Midbrain (tissue), 1 donor: ENCODE measurements around the gene CACNA1C.

ENCODE experiments used
- DNase-seq: peaks from one replicate; lab custom pipeline; 2025; lab: John Stamatoyannopoulos, UW

CACNA1C gene

DNA sequence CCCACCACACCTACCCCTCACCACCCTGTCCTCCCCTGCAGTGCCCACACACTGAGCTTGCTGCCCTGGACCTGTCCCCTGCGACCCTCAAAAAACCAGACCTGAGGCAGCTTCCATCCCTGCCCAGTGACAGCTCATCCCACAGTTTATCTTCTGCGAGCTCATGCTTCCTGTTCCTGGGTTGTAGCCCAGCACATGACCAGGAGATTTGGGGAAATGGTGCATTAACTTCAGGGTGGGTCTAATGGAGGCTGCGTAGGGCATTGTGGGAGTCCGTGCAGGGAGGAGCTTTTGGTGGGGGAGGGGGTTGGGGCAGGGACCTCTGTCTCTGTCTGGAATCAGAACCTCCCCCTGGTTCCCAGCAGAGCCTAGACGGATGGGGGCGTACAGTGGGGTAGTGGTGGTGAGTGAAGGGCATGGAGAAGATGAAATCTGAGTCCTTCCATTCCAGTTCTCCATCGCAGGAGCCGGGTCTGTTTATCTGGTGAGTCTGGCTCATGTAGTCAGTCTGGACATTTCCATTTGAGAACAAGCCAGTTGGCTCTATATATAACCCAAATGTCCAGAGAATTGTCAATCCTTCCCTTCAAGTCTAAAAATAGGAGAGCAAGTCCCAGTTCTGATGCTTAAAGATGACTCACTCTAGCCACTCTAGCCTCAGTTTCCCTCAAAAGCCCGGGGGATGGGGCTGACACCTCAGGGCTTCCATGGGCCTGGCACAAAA lies 270.9 kb downstream of the CACNA1C start:
- DNase-seq = no peak

- DNase-seq = peak; percentile 3
Measured at GRCh38 chr12:2324387-2324786, 271.6 kb downstream of the CACNA1C start.

GRCh38 chr12:2325519-2325918 lies 272.7 kb downstream of the CACNA1C start:
- no peak for DNase-seq

GRCh38 chr12:2326470-2326869 lies 273.7 kb downstream of the CACNA1C start:
- DNase-seq = no peak

DNA sequence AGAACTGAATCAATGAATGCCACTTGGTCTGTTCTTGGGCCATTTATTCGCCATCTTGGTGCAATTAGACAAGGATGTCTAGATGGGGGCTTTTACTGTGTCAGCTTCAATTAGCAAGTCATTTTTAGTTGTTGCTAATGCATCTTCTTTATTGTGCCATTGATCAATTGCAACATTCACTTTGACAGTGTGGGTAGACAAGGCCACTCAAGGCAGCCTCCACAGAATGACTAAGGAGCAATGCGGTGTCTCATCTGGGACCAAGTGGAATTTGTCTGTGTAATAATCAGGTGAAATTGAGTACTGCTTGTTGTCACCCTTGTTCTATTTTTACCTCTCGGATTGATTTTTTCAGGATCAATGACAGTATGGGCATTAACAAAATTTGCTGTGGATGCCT lies 275.9 kb downstream of the CACNA1C start:
- DNase-seq = no peak

DNA sequence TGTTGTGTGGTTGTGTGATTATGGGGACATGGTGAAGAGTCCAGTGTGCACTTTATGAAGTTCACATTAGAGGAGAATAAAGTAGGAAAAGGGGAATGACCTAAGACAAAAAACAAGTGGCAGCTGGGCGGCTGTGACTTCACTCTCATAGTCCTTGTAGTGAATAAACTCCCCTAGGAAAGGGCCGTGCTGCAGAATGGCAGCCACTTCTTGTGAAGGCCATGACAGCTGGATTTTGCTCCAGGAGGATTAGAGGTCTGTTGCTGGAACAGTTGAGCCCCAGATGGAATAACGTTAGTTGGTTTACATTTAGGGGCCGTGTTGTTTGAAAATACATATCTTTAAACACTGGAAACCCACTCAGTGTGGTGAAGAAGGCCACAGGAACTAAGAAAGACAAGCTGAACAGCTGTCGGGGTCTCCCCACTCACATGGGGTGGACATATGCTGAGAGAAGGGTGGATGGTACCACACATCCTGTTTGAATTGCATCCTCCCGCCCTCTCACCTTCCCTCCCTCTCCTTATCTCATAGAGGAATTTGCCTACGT lies 276.9 kb downstream of the CACNA1C start:
- no peak for DNase-seq

DNA sequence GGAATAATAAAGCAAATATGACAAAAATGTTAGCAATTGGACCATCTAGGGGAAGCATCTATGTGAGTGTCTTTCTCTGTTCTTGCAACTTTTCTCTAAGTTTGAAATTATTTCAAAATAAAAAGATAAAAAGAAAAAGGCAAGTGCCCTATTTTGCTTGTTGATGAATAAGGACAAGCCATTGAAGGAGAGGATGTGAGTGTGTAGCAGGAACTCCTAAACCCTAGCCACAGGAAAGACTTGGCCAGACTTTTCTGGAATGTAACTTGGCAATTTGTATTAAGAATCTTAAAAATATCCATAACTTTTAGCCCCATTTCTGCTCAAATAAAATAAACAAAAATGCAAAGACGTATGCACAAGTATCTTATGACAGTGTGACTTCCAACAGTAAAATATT lies 279.4 kb downstream of the CACNA1C start:
- no peak for DNase-seq

- no peak for DNase-seq
Measured at GRCh38 chr12:2332947-2333346, 280.2 kb downstream of the CACNA1C start.

GRCh38 chr12:2333491-2334195 lies 280.9 kb downstream of the CACNA1C start:
- DNase-seq = no peak

GRCh38 chr12:2334271-2334670 lies 281.5 kb downstream of the CACNA1C start:
- peak; percentile 25 for DNase-seq

- DNase-seq = no peak
Measured at GRCh38 chr12:2334689-2335088, 281.9 kb downstream of the CACNA1C start.

- DNase-seq = no peak
Measured at GRCh38 chr12:2335109-2335508, 282.3 kb downstream of the CACNA1C start.

GRCh38 chr12:2335513-2335912 lies 282.7 kb downstream of the CACNA1C start:
- no peak for DNase-seq

DNA sequence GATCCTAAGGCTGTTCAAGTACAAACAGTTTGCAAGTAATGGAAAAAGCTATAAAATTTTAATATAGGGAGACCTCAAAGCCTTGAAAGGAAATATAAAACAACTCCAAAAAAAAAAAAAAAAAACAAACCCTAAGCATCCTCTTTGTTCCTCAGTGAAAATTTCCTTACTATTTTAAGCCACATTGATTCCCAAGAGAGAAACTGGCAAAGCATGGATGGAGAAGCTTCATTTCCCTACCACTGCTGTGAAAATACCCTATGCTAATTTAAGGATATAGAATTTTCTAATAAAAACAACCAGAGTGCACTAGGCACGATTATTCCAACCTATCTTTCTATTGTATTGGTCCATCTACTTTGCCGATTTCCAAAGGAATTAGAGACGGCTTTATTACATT lies 283.1 kb downstream of the CACNA1C start:
- no peak for DNase-seq

DNA sequence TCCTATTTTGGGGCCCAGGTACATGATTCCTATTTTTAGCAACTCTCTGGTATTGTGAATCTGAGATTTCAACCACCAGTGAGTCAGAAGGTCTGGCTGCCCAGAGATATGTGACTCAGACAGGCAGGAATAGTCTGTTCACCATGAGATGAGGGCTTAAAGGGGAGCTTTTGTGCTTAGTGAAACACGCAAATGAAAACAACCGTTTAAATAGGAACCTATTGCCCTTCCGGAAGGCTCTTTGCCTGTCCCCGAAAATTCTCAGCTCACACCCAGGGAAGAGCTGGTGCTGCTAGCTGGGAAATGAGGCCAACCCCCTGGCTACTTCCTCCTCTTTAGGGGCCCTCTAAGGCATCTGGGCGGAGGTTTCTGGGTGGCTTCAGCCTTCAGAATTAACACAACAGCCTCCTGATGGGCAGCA lies 283.6 kb downstream of the CACNA1C start:
- no peak for DNase-seq

DNA sequence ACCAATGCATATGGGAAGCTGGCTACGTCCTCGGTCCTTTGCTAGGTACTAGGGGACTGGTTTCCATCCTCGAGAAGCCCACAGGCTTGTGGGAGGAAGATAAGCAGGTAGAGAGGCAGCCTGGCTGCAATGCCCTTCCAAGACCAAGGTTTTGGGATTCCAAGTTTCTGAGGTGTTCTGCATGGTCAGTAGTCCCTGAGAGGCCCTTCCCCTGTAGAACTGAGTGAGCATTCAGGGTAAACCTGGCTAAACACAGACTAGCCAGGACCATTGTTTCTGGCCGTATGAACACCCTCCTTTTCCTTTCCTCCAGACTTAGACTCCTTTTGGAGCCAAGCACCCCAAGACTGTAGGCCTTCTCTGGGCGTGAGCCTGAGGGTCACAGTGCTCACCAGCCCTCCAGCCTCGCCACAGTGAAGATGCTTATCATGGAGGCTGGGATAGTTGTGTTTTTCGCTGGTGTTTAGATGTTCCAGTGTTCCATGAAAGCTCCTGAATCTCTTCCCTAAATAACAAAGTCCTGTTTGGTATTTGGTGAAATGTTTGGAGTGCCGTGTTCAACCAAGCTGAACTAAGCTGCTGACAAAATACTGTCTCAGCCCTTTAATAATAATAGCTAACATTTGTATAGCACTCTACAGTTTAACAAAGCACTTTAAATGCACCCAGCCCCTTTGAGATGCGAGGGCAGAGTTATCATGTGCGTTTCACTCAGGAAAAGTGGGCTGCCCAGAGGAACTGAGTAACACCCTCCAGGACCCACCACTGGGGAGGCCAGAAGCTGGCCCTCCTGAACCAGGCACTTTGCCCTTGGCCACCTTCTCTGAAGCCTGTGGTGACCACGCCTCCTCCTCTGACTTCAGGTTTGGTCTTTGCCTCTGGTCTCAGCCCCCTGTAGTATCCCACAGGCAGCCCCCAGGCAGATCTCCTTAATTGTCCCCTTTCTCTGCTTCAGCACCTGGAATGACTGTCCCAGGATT lies 284.5 kb downstream of the CACNA1C start:
- DNase-seq = no peak

GRCh38 chr12:2338381-2338780 lies 285.6 kb downstream of the CACNA1C start:
- DNase-seq = no peak

DNA sequence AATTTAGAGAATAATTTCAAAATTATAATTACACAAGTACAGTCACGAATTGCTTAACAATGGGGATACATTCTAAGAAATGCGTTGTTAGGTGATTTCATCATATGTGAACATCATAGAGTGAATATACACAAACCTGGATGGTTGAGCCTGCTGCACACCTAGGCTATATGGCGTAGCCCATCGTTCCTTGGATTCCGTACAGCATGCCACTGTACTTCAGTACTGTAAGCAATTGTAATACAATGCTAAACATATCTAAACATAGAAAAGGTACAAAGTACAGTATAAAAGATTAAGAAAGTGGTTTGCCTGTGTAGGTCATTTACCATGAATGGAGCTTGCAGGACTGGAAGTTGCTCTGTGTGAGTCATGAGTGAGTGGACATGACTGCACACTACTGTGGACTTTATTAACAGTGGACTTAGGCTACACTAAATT lies 286.2 kb downstream of the CACNA1C start:
- DNase-seq = no peak

DNA sequence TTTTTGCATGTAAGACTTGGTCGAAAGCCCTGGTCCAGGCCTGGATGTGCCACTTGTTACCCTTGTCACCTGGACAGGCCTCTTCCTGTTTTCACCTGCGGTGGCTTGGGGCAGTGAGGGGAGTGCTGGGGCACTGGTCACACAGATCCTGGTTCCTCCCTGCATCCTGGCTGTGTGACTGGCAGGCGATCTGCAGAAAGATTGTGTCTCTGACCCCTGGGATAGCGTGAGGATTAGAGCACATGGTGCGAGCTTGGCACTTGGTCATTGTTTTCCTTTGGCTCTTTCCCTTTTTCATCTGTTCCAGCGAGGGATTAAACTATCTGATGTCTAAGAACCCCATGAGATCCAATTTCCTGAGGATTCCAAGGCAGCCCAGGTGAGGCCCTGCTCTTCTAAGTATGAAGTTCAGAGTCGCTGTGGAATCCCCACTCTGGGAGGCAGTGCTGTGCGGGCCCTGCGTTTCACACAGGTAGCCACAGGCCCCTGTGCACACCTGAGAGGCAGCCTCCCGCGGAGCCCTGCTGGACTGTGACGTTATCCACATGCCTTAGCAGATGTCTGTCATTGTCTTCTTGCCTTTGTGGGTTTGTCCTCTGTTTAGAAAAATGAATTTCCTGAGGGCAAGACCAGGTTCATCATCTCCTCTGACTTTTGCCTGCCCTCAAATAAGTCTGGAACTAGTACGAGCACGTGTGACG lies 288.4 kb downstream of the CACNA1C start:
- DNase-seq = no peak

DNA sequence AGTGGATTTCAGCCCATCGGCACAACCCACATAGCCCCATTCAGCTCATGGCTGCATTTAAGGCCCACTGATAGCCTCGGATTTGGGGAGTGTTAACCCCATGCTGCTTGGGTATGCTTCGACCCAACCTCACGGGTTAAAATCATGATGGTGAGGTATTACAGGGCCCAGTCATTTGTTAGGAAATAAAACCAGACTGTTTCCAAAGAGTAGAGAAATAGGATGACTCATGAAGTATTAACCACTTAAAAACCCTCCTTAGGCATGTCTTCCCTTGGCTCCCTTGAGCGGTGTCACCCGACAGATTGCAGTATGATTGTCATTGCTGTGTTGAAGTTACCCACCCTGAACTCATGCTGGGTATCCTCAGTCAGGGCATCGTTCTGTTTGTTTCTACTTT lies 289.1 kb downstream of the CACNA1C start:
- DNase-seq = no peak

- DNase-seq = no peak
Measured at GRCh38 chr12:2343681-2344080, 290.9 kb downstream of the CACNA1C start.
